Psoas muscle (tissue), 8 donors: ENCODE measurements around the gene TRRAP. TPM values are rescaled to one million over a fixed set of nuclear protein-coding genes. Genes with fewer than 3 reads are reported as not detected.

Source experiments
- ATAC-seq, 4 donors: fragments of 200-7000 bp; cut with Tn5 transposase; one replicate each; pipeline ENCODE4 v1.9.1; 2020; ENCODE audit warnings: moderate library complexity in 3 of 4, mild to moderate bottlenecking in 2 of 4
- DNase-seq, 2 donors: peaks; one replicate each; pipeline ENCODE4 v3.0.0-alpha.2; 2020
- H3K27ac ChIP-seq: fragments of 200-600 bp; one replicate; pipeline ENCODE4 v1.8.0; 2022
- H3K27me3 ChIP-seq, 3 donors: fragments of 200-600 bp in 1 of 3; one replicate each; pipeline versions ENCODE4 v1.6.1 to v1.8.0; 2013 to 2022; ENCODE audit warnings: low read length in 2 of 3, mild to moderate bottlenecking in 2 of 3, moderate library complexity in 1 of 3; ENCODE audit not compliant: insufficient read depth in 3 of 3
- H3K36me3 ChIP-seq, 2 donors: fragments of 200-600 bp in 1 of 2; one replicate each; pipeline versions ENCODE4 v1.6.1 to v1.8.0; 2013 to 2022; ENCODE audit warnings: low read depth in 1 of 2, mild to moderate bottlenecking in 1 of 2, moderate library complexity in 1 of 2; ENCODE audit not compliant: insufficient read depth in 1 of 2
- H3K4me1 ChIP-seq: fragments of 200-600 bp; one replicate; pipeline ENCODE4 v1.8.0; 2022
- H3K4me3 ChIP-seq: fragments of 200-600 bp; one replicate; pipeline ENCODE4 v1.8.0; 2022; ENCODE audit warnings: mild to moderate bottlenecking
- H3K9me3 ChIP-seq: fragments of 200-600 bp; one replicate; pipeline ENCODE4 v1.8.0; 2022
- CTCF ChIP-seq: fragments of 200-600 bp; IDR thresholded peaks from one replicate; pipeline ENCODE4 v1.8.0; 2022; ENCODE audit warnings: antibody characterized with exemption
- WGBS, 3 donors: extraction: QIAGEN DNeasy Blood & Tissue Kit; methylation state at CpG; one replicate each; pipeline versions ENCODE4 v1.1.6 to v1.1.7; 2013; 5-methylcytosine and 5-hydroxymethylcytosine counted together
- intact Hi-C, 2 donors: fragments of 100-400 bp; cut with DNase I; formaldehyde crosslinking; loops; one replicate each; pipeline versions ENCODE4 v1.11.0 to v1.14.2; 2022
- polyA plus RNA-seq, 3 donors: library from polyadenylated mRNA; stranded (reverse); fragments of 200-250 nt; gene quantifications; one replicate each; pipeline ENCODE4 v1.2.3, GENCODE V29; 2013
- total RNA-seq, 4 donors: library from RNA; stranded (reverse); fragmentation: NEBNext Ultra II Directional in 2 of 4; extraction: Animal tissue kit (Norgen Biotek cat#: 25700) in 2 of 4; gene quantifications; one replicate each; pipeline versions ENCODE4 v1.2.1 to v1.2.4, GENCODE V29; 2021 to 2023
- donor health status: healthy with polysubstance abuse.
- donor health status: DM: no; HTN: no; CAD: no; lungs with moderate emphysema.
- donor health status: Bipolar disorder and iron deficiency.
- donor health status: healthy.
- donor health status: DM: yes; HTN: yes; CAD: no.
- donor health status: DM: no; HTN: no; CAD: no.
- donor health status: DM: no; HTN: no; CAD: no.
- donor health status: DM: yes; HTN: yes; CAD: no.

Gene TRRAP
- total and polyA plus RNA-seq, 7 donors: 3.8 to 21.3 (median 13.3) TPM

- peaks cover 8 to 100% of the 10 kb centered on the region in 2 donors for H3K36me3 ChIP-seq
- WGBS, 3 donors: 89 to 99% (median 97%) methylated on average over 11 of the region's 11 CpGs
- intact Hi-C loops: no loop called here
- no peaks in the 10 kb centered on the region for H3K9me3 ChIP-seq
- no peak overlapping the region for H3K27ac ChIP-seq
- ATAC-seq (no peak), DNase-seq (no peak)
- no peaks in the 10 kb centered on the region for H3K27me3 ChIP-seq
- no peak overlapping the region for H3K4me3 ChIP-seq
- no peaks in the 10 kb centered on the region for H3K4me1 ChIP-seq
- TF ChIP-seq CTCF: no peak
Measured at GRCh38 chr7:98969386-98969785, 91.1 kb downstream of the TRRAP start.

GRCh38 chr7:98970016-98970615 lies 91.8 kb downstream of the TRRAP start:
- DNase-seq (no peak), ATAC-seq (no peak)
- Histone ChIP-seq H3K9me3 (no peaks in the 10 kb centered on the region), H3K4me3 (no peak overlapping the region), H3K27ac (no peak overlapping the region), H3K36me3 (peaks cover 8 to 100% of the 10 kb centered on the region in 2 donors), H3K4me1 (no peaks in the 10 kb centered on the region), H3K27me3 (no peaks in the 10 kb centered on the region)
- TF ChIP-seq CTCF: no peak
- WGBS, 3 donors: 84 to 85% (median 85%) methylated on average over 23 to 24 of the region's 24 CpGs
- intact Hi-C loops: loop anchor here in 1 of 2 donors (5.0 kb wide), 1 partner anchor 33 kb away; no protein-coding TSS in a partner anchor

GRCh38 chr7:98970805-98971204 lies 92.5 kb downstream of the TRRAP start:
- no peak for ATAC-seq
- H3K36me3 ChIP-seq: peaks cover 10 to 100% of the 10 kb centered on the region in 2 donors
- H3K27me3 ChIP-seq: no peaks in the 10 kb centered on the region
- no peaks in the 10 kb centered on the region for H3K4me1 ChIP-seq
- DNase-seq: no peak
- no peak for TF ChIP-seq CTCF
- no peak overlapping the region for H3K4me3 ChIP-seq
- H3K9me3 ChIP-seq: no peaks in the 10 kb centered on the region
- intact Hi-C loops: loop anchor here in 1 of 2 donors (5.0 kb wide), 1 partner anchor 34 kb away; no protein-coding TSS in a partner anchor
- H3K27ac ChIP-seq: no peak overlapping the region
- 93 to 94% (median 93%) methylated on average over 12 of the region's 12 CpGs for WGBS, 3 donors

GRCh38 chr7:98974205-98974604 lies 95.9 kb downstream of the TRRAP start:
- no peak for ATAC-seq

More at GRCh38 chr7:98974205-98974604, 95.9 kb downstream of the TRRAP start:
- H3K27me3 ChIP-seq: no peaks in the 10 kb centered on the region
- no peaks in the 10 kb centered on the region for H3K9me3 ChIP-seq
- intact Hi-C loops: loop anchor here in 1 of 2 donors (5.0 kb wide), 1 partner anchor 37 kb away; no protein-coding TSS in a partner anchor
- no peaks in the 10 kb centered on the region for H3K4me1 ChIP-seq
- H3K36me3 ChIP-seq: peaks cover 12 to 100% of the 10 kb centered on the region in 2 donors
- no peak overlapping the region for H3K27ac ChIP-seq
- no peak for DNase-seq
- no peak overlapping the region for H3K4me3 ChIP-seq
- no peak for TF ChIP-seq CTCF
- 92 to 96% (median 96%) methylated on average over 4 of the region's 4 CpGs for WGBS, 3 donors
